Skeletal muscle cell (primary cell): ENCODE results near the gene OCA2.
"Not testable (repeated sequence)": the region's sequence is repeated elsewhere in the genome, so short reads cannot be mapped to it uniquely, and the experiment has no call there.

Experiments used
- DNase-seq: peaks from one replicate; pipeline ENCODE4 v3.0.0-alpha.2; 2010; ENCODE audit warnings: low read depth
- H3K4me3 ChIP-seq: 2 replicates; pipeline ENCODE4 v1.5.1; 2011; ENCODE audit warnings: low read depth, mild to moderate bottlenecking, control low read depth, low read length, moderate library complexity

The OCA2 gene

DNA sequence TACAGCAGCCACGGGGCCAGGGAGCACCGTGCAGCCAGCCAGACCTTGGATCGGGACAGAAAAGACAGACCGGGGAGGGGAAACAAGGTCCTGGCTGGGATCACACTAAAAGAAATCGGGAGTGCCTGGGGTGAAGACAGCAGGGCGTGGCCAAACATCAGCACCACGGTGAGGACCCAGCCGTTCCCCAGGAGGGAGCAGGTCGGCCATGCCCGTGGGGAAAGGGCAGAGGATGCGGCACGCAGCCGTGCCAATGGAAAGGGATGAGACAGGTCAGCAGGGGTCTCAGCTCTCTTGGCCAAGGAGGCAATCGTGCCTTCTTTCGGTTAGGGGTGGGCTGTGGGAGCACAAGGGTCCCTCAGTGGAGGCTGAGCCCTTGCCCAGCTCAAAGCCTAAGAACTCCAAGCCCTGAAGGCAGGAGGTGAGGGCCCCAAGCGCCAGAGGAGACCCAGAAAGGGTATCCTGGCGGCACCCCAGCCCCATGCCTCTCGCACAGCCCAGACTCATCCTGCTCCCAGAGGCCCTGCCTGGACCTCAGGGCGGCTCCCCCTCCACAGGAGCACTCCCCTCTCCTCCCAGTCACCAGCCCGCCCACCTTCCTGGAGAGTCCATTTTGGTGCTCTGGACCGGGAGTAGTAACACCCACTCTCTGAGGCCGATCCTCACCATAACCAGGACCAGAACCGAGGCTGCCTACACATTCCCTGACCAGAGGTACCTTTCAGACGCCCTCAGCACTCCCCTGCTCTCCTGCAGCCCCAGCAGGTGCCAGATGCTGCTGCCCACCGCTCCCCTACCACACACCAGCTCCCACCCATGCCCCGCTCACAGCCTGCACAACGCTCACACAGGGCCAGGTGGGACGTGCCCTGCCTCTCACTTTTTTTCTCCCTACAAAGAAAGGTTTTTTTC is 23.2 kb upstream of the OCA2 start:
- DNase-seq = no peak

GRCh38 chr15:28121577-28121976 is 22.5 kb upstream of the OCA2 start:
- DNase-seq, H3K4me3 ChIP-seq: not testable (repeated sequence)

More for the DNA sequence above, 23.2 kb upstream of the OCA2 start:
- no peak overlapping the region for H3K4me3 ChIP-seq

DNA sequence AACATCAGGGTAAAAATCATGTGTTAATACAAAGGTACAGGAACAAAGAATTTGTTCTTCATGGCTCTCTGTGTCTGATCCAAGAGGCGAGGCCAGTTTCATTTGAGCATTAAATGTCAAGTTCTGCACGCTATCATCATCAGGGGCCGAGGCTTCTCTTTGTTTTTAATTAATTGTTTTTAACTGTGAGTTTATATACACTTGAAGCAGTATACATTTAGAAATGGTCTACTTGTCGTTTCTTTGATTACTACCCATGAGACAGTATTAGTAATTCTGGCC is 21.2 kb upstream of the OCA2 start:
- DNase-seq = no peak
- no peak overlapping the region for H3K4me3 ChIP-seq

- no peak for DNase-seq
- H3K4me3 ChIP-seq = no peak overlapping the region
These were observed 19.4 kb upstream of the OCA2 start for GRCh38 chr15:28118531-28118930.

GRCh38 chr15:28118083-28118482 is 19.0 kb upstream of the OCA2 start:
- no peak overlapping the region for H3K4me3 ChIP-seq
- no peak for DNase-seq

GRCh38 chr15:28117432-28117990 is 18.4 kb upstream of the OCA2 start:
- no peak for DNase-seq
- no peak overlapping the region for H3K4me3 ChIP-seq

DNA sequence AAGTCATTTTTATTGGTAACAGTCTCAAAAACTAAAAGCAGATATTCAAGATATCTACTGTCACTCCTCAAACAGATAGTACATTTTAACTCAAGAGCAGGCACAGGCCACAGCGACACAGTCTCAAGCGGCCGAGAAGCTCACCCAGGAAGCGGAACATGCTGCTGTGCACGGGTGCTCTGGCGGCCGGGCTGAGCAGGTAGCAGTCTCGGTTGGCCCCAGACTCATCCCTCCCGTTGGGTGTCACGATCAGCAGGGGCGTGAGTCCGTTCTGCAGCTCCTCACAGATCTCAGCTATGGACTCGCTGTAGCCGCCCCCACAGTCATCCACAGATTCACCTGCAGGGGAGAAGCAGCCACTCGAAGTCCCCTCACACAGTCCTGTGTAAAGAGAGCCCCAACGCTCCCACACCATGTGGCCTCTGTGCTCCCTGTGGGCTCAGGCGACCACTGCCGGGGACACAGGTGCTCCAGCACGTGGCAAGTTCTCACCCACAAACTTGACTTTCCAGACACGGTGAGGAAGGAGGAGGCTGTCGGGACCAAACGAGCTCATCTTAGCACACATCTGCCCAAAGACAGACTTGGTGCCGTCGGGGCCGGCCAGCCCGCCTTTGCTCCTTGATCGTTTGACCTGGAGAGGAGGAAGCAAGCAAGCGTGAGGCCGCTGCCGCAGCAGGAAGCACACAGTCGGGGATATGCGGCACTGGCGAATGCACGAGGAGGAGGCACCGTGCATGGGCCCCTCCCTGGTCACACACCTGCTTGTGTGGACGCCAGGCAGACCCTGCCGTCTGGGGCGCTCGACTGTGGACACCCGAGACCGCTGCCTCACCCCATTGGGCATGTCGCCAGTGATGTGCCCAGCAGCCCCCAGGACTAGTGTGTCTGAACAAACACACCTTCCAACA is 17.7 kb upstream of the OCA2 start:
- H3K4me3 ChIP-seq = no peak overlapping the region

DNA sequence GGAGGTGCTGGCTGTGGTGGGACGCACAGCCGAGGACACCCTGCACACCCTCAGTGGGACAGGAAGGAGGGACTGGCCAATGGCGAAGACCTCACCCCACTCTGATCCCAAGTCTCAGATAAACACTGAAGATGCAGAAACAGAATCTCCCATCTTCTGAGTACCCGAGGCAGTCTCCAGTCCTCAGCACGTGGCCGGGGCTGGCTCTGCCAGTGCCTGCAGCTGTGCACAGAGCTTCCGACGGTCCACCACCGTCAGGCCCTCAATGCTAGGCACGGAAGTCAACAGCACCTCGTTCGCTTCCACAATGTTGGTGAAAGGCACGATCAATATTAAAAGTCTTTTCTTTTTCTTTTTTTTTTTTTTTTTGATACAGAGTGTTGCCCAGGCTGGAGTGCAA is 16.8 kb upstream of the OCA2 start:
- no peak for DNase-seq
- H3K4me3 ChIP-seq = no peak overlapping the region

More for the DNA sequence above, 17.7 kb upstream of the OCA2 start:
- no peak for DNase-seq

DNA sequence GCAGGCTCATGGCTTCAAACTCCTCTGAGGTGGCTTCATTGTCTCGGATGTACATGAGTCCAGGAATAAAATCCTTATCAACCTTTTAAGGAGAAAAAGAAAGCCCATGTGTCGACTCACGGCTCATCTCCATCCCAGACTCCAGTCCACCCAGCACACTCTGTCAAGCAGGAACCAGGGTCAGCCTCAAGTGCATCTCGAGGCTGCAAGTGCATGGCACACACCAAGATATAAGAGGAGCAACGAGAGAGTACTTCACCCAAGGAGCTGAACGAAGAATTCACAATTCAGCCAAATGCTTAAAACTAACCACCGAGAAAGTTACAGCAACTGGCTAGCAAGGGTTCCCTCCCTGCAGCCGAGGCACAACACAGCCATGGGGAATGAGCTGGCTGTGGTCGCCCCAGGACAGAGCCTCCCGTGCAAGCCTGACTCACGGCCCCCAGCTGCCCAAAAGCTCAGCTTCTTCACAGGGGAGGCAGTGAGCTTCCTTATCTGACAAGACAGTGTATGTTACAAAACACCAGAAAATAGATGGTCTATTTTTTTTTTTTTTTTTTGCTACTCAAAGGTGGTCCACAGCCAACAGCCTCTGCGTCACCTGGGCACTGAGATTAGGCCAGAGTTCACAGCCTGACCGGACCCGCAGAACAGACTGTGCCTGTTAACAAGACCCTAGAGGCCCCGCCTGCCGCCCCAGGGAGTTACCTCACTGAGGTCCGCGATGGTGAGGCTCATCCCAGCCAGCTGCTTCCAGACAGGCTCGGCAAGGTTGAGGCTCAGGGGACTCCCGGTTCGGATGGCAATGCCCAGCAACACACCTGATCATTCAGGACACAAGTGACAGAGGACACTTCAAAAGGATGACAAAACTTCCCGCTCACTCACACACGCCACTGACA is 15.9 kb upstream of the OCA2 start:
- no peak for DNase-seq
- H3K4me3 ChIP-seq = no peak overlapping the region

DNA sequence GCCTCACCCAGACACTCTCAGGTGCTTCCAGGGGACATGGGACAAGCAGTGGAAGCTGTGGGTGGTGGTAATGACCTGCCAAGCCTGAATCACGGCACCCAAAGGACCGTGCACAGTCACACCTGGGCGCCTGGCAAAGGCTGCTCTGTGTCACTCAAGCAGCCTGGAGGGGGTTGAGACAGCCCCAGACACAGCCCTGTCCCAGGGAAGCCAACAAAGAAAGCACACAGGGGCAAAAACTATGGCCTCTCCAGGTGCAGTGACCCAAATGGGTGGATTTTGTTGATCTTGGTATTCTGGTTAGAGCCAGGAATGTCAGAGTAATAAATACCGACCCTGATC is 15.0 kb upstream of the OCA2 start:
- H3K4me3 ChIP-seq = no peak overlapping the region
- DNase-seq = no peak

- no peak for DNase-seq
- no peak overlapping the region for H3K4me3 ChIP-seq
These were observed 14.4 kb upstream of the OCA2 start for GRCh38 chr15:28113394-28114113.

DNA sequence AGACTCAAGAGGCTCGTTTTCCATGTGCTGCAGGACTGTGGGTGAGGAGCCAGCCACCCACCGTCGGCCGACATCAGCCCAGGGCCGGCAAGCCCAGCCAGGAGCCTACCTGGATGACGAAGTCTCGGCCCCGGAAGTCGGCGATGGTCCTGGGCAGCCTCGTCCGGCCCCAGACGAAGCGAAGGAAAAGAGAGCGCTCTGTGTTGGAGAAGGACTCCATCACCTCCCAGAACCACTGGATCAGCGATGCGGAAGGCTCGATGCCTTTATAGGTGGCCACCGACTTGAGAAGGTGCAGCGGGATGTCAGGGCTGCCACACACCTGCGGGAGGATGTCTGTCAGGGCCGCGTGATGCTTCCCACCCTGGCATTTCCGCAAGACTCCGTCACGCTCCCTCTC is 13.8 kb upstream of the OCA2 start:
- DNase-seq = no peak
- H3K4me3 ChIP-seq = no peak overlapping the region

DNA sequence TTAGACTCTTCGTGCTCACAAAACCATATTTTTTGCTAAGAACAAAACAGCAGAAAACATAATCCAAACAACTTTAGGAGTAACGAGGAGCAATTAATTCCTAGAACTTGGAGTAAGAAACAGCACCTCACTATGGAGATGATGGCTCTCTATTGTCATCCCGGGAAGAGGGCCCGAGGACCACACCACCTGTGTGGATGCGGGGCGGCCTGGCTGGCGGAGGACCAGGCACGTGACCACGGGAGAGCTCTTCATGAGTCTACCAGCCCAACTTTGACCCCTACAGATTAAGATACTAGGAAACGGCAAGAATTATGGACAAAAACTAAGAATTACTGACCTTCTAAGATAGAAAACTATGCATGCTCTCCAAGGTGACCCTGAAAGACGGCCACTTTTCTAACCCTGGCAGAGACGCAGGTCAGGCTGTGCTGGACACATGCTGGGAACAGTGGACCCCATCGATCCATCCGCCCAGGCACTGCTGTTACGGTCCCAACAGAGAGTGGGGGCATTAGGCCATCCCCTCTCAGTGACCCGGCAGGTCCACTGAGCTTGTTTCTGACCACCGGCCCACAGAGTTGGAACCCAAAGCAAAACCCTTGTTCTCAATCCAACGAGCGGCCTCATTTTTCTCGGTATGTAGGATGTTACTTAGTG is 13.1 kb upstream of the OCA2 start:
- no peak overlapping the region for H3K4me3 ChIP-seq
- DNase-seq = no peak

DNA sequence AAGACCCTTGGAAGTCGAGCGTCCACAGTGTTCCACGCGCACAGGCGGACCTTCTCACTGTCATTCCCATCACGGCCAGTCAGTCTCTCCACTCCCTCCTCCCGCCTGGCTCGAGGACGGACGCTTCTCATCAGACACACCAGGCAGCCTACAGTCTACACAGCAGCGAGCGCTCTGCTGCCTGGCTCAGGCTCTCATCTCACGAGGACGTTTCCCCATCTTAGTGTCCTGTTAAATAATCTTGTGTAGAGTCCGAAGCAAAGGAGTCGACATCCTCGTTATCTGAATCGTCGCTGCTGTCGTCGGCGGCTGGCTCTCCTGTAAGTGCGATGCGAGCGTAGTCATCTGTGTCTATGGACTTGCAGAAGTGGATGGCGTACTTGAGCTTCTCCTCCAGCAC is 12.4 kb upstream of the OCA2 start:
- H3K4me3 ChIP-seq = no peak overlapping the region
- no peak for DNase-seq

- no peak for DNase-seq
- no peak overlapping the region for H3K4me3 ChIP-seq
These were observed 11.4 kb upstream of the OCA2 start for GRCh38 chr15:28110481-28110881.

- H3K4me3 ChIP-seq = no peak overlapping the region
- no peak for DNase-seq
These were observed 10.7 kb upstream of the OCA2 start for GRCh38 chr15:28109626-28110455.

- H3K4me3 ChIP-seq = no peak overlapping the region
- DNase-seq = no peak
These were observed 8.8 kb upstream of the OCA2 start for GRCh38 chr15:28107904-28108275.
